HG03354 (cell line): ENCODE measurements around the gene KCNMB1.

Experiments used
- ATAC-seq: cut with Tn5 transposase; IDR thresholded peaks from one replicate; pipeline ENCODE4 v1.9.1; 2021; ENCODE audit warnings: mild to moderate bottlenecking; ENCODE audit not compliant: unreplicated experiment, poor library complexity, severe bottlenecking

The KCNMB1 gene

GRCh38 chr5:170388818-170389549 is at the start of gene KCNMB1:
Gene KCNMB1, minus strand, starts transcription at chr5:170389367. Its CDS starts 3,920 bp downstream, at chr5:170385447.
- ATAC-seq = no peak

- ATAC-seq = no peak
These were observed 49.4 kb upstream of the KCNMB1 start for GRCh38 chr5:170438581-170438980.

GRCh38 chr5:170437621-170438375 is 48.6 kb upstream of the KCNMB1 start:
- no peak for ATAC-seq

GRCh38 chr5:170436335-170436734 is 47.2 kb upstream of the KCNMB1 start:
- ATAC-seq = no peak

GRCh38 chr5:170434966-170435605 is 45.9 kb upstream of the KCNMB1 start:
- peak; percentile 92 for ATAC-seq

- ATAC-seq = no peak
These were observed 43.5 kb upstream of the KCNMB1 start for GRCh38 chr5:170432669-170433068.

- ATAC-seq = no peak
These were observed 42.4 kb upstream of the KCNMB1 start for GRCh38 chr5:170431571-170431970.

GRCh38 chr5:170430866-170431437 is 41.8 kb upstream of the KCNMB1 start:
- no peak for ATAC-seq

- ATAC-seq = no peak
These were observed 41.1 kb upstream of the KCNMB1 start for GRCh38 chr5:170430256-170430655.

GRCh38 chr5:170429014-170429413 is 39.8 kb upstream of the KCNMB1 start:
- no peak for ATAC-seq

- no peak for ATAC-seq
These were observed 38.6 kb upstream of the KCNMB1 start for GRCh38 chr5:170427672-170428236.

GRCh38 chr5:170426786-170427185 is 37.6 kb upstream of the KCNMB1 start:
- ATAC-seq = no peak

- ATAC-seq = no peak
These were observed 37.1 kb upstream of the KCNMB1 start for GRCh38 chr5:170426149-170426767.

- ATAC-seq = no peak
These were observed 36.6 kb upstream of the KCNMB1 start for GRCh38 chr5:170425731-170426130.

GRCh38 chr5:170424629-170425028 is 35.5 kb upstream of the KCNMB1 start:
- ATAC-seq = no peak

- no peak for ATAC-seq
These were observed 34.5 kb upstream of the KCNMB1 start for GRCh38 chr5:170423692-170424091.

- no peak for ATAC-seq
These were observed 32.7 kb upstream of the KCNMB1 start for GRCh38 chr5:170421826-170422225.

GRCh38 chr5:170420806-170421412 is 31.7 kb upstream of the KCNMB1 start:
- ATAC-seq = peak; percentile 79

GRCh38 chr5:170419643-170420042 is 30.5 kb upstream of the KCNMB1 start:
- ATAC-seq = no peak
